CD4-positive, alpha-beta T cell treated with Interleukin-15 for 1 hour (primary cell): ENCODE data around the gene GALM.

Experiments
- DNase-seq: peaks from one replicate; pipeline ENCODE4 v3.0.0-alpha.2; 2020

GALM gene

GRCh38 chr2:38778687-38779082 lies 112.8 kb downstream of the GALM start:
- DNase-seq = no peak

- DNase-seq = no peak
Measured at GRCh38 chr2:38783586-38783985, 117.7 kb downstream of the GALM start.
